Stimulated activated CD4-positive, alpha-beta T cell treated with anti-CD3 and anti-CD28 coated beads, Interleukin-12 subunit alpha, Interleukin-12 subunit beta, amount 100 ng/mL, for 24 hours (primary cell): Measurements from ENCODE around the gene C17orf67.
A peak's percentile ranks its signal among the peaks of the same experiment; 100 is the strongest.

Experiments
- DNase-seq, 2 experiments: peaks; one replicate each; pipeline ENCODE4 v3.0.0-alpha.2; 2020; ENCODE audit warnings: low read depth in 2 of 2

C17orf67 gene, protein sequence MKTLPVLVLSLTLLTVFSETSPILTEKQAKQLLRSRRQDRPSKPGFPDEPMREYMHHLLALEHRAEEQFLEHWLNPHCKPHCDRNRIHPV

DNA sequence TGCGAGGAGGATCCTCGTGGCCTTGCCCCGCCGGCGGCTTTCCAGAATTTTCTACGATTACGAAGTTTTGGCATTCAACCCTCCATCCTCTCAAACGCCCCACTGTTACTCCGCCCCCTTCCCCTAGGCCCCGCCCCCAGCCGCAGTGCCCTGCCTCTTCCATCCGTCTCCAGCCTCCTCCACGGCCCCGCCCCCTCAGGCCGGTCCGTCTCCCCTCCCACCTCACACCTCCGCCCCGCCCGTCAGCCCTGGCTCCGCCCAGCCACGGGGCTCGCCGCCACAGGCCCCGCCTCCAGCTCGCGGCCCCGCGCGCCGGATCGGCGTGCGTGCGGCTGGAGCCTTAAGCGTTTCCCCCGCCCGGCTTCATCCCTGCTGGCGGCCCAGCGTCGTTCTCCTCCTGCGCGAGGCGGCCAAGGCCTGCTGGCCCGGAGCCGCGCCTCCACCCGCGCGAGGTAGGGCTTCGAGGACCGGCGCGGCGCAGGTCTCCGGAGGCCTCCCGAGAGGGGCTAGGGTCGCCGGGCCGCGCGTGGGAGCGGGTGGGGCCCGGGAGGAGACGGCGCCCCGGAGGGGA, at the start of gene C17orf67, which contains the start of gene DGKE:
Gene C17orf67 (minus strand): TSS at position 112 of the 571 bp plus-strand sequence. CDS start 18,110 bp downstream, outside the sequence.
Gene DGKE (plus strand): TSS at position 343 of the 571 bp plus-strand sequence. CDS start 645 bp downstream, outside the sequence.
- DNase-seq, result peak; percentile 96 to 100

DNA sequence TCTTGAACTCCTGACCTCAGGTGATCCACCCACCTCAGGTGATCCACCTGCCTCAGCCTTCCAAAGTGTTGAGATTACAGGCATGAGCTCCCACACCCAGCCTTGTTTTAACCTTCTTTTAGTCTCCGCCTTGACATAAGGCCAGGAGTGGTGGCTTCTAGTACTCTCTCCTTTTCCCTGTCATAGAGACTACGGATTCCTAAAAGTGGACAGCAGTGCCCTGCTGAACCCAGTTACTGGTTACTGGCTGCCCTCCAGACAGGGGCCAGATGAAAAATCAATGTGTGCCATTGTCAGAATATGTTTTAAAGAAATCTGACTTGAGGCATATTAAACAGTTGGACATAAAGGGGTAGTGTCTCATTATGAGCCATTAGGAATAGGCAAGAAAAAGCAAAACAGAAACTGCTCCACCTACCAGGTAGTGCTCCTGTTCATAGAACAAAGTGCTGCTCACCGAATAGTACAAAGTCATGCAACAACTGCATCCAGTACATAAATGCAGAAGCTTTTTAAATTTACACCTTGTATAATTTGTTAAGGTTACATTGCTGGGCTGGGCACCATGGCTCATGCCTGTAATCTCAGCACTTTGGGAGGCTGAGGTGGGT, 48.1 kb upstream of the C17orf67 start:
- DNase-seq, result no peak

GRCh38 chr17:56880571-56880970, 46.9 kb upstream of the C17orf67 start:
- no peak for DNase-seq

DNA sequence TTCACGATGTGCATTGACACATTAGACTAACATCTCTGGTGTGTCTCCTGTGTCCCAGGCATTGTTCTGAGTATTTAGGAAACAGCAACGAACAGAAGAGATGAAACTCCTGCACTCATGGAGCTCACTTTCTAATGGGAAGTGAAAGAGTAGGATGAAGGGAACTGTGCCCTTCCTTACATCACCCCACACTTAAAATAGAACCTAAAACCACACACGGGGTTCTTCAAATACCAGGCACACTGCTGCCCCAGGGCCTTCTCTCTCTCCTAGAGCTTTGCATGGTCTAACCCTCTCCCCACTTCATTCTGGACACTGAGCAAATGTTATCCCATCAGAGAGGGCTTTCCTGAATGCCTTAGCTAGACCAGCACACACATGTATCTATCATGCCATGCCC, 46.4 kb upstream of the C17orf67 start:
- DNase-seq, result no peak

DNA sequence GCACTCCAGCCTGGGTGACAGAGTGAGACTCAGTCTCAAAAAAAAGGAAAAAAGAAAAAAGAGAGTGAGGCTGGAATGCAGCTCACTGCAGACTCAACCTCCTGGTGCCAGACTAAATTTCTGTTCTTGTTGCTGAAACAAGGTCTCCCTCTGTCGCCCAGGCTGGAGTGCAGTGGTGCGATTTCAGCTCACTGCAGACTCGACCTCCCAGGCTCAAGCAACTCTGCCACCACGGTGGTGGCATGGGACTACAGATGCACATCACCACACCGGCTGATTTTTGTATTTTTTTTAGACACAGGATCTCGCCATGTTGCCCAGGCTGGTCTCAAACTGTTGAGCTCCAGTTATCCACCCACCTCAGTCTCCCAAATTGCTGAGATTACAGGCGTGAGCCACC, 45.6 kb upstream of the C17orf67 start:
- no peak for DNase-seq

GRCh38 chr17:56876766-56877179, 43.1 kb upstream of the C17orf67 start:
- DNase-seq, result no peak

- DNase-seq, result no peak
These were observed 36.4 kb upstream of the C17orf67 start for GRCh38 chr17:56870081-56870651.

- DNase-seq, result no peak
These were observed 35.0 kb upstream of the C17orf67 start for GRCh38 chr17:56868716-56869115.

GRCh38 chr17:56867948-56868376, 34.2 kb upstream of the C17orf67 start:
- DNase-seq, result no peak

DNA sequence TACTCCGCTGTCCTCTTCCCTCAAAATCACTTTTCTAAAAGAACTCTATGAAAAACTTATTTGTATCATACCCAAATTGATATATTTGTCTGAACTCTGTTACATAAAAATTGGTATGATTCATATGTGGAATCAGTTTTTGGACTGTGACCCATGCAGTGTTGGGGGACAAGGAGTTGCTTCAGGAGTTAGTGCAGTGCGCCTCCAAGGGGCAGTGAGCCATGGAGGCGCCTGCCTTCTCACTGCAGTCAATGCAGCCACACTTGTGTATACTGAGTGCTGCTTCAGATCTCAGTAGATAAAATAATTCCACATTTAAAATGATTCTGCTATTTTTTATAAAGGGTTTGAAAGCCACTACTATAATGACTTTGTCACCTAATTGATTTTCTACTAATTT, 32.8 kb upstream of the C17orf67 start:
- no peak for DNase-seq

DNA sequence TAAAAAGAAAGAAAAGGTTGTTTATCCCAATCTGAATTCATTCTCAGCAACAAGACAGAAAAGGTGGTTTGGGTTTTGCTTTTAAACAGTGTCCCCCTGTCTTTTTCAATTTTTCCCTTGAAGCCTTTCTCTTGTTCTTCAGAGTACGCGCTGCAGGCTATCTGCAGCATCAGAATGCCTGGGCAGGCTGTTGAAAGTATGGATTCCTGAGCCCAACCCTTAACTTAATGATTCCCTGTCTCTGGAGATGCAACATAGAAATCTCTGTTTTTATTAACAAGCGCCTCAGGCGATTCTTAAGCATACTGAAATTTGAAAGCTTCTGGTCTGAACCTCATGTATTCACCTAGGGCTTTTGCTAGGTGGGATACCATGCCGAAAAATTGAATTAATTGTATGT, 32.4 kb upstream of the C17orf67 start:
- DNase-seq, result no peak

GRCh38 chr17:56863974-56864373, 30.3 kb upstream of the C17orf67 start:
- no peak for DNase-seq

DNA sequence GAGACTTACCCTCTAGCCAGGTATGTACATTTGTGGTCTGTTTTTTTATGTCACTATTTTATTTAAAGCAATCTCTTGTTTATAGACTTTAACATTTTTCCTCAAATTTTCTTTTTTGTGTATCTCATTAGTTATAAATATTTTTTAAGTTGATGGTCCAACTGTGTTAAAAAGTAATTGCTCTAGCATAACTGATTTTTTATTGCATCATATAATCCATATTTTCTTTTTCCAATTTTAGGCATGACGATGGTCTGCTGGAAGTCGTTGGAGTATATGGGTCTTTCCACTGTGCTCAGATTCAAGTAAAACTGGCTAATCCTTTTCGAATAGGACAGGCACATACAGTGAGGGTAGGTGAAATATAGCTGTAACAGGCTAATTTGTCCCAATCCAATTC, 28.2 kb upstream of the C17orf67 start:
- DNase-seq, result no peak

DNA sequence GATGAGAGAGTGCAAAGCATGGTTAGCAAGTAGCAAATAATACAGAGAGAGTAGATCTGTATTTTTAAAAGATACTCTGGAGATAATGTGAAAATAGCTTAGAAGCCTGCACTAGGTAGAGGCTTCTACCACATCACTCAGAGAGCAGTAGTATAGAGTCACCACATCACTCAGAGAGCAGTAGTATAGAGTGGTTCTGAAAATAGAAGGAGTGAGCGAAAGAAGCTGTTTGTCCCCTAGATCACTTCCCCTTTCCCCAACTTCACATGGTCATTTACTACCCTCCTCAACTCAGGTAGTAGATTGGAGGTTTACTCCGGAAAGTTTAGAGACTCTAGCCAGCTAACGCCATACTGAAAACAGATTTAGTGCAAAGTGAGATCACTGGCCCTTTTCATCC, 17.3 kb upstream of the C17orf67 start:
- DNase-seq, result no peak

DNA sequence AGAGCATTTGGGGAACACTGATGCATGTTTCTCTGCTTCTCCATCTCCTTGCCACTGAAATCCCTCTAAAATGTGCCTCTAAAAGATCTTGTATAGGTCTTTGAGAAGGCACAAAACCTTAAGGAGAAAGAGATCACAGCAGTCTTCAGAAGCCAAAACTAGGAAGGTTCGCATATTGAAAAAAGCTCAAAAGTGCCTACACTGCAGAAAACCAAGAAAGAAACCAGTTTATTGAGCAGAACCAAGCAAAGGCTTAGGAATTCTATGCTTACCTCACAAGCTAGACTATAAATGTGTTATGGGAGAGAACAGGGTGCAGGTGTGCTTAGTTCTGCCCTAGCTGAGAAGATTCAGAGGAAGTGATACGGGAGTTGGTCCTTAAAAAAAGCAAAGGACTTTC, 16.9 kb upstream of the C17orf67 start:
- DNase-seq, result no peak

DNA sequence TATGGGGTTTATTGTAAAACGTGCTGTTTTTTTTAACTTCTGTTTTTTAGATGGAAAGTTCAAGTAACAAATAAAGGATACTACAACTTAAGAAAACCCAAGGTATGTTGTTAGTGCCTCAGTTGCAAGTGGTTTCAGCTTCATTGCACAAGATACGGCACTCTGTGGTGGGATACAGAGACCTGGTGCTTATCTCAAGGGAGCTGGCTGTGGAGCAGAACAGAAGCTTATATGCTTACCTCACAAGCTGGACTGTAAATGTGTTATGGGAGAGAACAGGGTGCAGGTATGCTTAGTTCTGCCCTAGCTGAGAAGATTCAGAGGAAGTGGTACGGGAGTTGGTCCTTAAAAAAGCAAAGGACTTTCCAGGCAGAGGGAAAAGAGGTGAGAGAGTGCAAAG, 15.4 kb upstream of the C17orf67 start:
- no peak for DNase-seq

DNA sequence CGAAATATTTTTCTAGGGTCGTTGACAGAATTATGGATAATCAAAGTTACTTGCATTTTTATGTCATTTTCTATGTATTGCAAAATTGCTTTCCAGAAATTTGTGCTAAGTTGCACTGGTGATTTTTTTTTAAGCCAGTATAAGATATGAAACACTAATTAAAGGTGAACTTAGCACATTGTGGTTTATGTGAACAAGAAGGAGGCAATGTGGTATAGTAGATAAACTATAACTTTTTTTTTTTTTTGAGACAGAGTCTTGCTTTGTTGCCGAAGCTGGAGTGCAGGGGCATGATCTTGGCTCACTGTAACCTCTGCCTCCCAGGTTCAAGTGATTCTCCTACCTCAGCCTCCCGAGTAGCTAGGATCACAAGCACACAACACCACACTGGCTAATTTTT, 13.4 kb upstream of the C17orf67 start:
- no peak for DNase-seq

DNA sequence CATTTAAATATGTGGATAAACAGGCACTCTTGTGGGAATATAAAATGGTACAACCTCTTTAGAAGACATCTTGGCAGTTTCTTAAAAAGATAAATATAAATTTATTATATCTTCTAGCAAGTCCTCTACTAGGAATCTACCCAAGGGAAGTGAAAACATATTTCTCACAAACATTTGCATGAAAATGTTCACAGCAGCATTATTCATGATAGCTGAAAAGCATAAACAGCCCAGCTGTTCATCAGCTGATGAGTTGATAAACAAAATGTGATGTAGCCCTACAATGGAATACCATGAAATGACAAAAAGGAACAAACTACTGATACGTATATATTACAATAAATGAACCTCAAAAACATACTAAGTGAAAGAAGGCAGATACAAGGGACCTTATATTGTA, 12.2 kb upstream of the C17orf67 start:
- no peak for DNase-seq

DNA sequence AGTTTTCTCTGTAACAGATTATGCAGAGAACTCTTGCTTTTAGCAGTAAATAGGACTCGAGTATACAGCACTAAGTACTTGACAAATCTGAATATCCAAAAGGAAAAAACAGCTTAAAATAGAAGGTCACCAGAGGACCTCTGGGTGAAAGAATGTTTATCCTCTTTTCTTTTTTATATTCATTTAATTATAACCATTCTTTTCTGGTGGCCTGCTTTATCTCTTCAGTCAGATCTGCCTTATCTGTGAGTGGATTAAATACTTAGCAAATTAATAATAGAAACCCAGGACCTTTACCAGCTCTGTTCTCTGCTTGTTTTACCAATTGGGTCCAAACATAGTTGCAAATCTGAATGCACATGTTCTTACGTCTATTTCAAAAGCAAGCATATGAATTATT, 8.9 kb upstream of the C17orf67 start:
- no peak for DNase-seq

GRCh38 chr17:56838687-56839086, 5.0 kb upstream of the C17orf67 start:
- no peak for DNase-seq

- DNase-seq, result no peak
These were observed 1.5 kb upstream of the C17orf67 start for GRCh38 chr17:56835264-56835585.

GRCh38 chr17:56834380-56835263, 902 bp upstream of the C17orf67 start:
- peak; percentile 36 to 55 for DNase-seq
